HepG2 (cell line): ENCODE data around the gene CXCR5. TPM values are rescaled to one million over a fixed set of nuclear protein-coding genes. Genes with fewer than 3 reads are reported as not detected.

Experiments used
- ARNTL ChIP-seq: sonication (generic); formaldehyde crosslinking; IDR thresholded peaks from 2 replicates; pipeline ENCODE4 v1.4.0; 2020; ENCODE audit warnings: mild to moderate bottlenecking, missing genetic modification reagents
- HNF1B ChIP-seq: sonication (generic); formaldehyde crosslinking; IDR thresholded peaks from 2 replicates; pipeline ENCODE4 v1.5.1; 2020; ENCODE audit warnings: mild to moderate bottlenecking, moderate library complexity, missing genetic modification reagents
- ISX ChIP-seq: sonication (generic); formaldehyde crosslinking; conservative IDR thresholded peaks from 2 replicates; pipeline ENCODE4 v1.5.0; 2020; ENCODE audit warnings: missing genetic modification reagents
- MBNL3 ChIP-seq: fragments of 250-450 bp; sonication (Bioruptor Pico); conservative IDR thresholded peaks from 2 replicates; pipeline ENCODE4 v1.8.0; 2022; ENCODE audit warnings: mild to moderate bottlenecking, inconsistent platforms
- NAIF1 ChIP-seq: sonication (generic); formaldehyde crosslinking; IDR thresholded peaks from 2 replicates; pipeline ENCODE4 v1.5.0; 2020; ENCODE audit warnings: mild to moderate bottlenecking, missing genetic modification reagents, borderline replicate concordance
- PHF5A ChIP-seq: IDR thresholded peaks from one replicate; pipeline ENCODE4 v1.6.1; 2018; ENCODE audit warnings: low read depth, missing genetic modification reagents; ENCODE audit not compliant: unreplicated experiment
- RBM22 ChIP-seq: fragments of 200-400 bp; formaldehyde crosslinking; optimal IDR thresholded peaks from 2 replicates; pipeline ENCODE3; 2017; ENCODE audit warnings: mild to moderate bottlenecking, low read length, moderate library complexity
- TAF1 ChIP-seq: sonication (generic); formaldehyde crosslinking; IDR thresholded peaks from 2 replicates; pipeline ENCODE4 v1.4.0; 2020; ENCODE audit warnings: missing genetic modification reagents
- ZBTB25 ChIP-seq: IDR thresholded peaks from 2 replicates; pipeline ENCODE4 v1.6.1; 2018; ENCODE audit warnings: missing genetic modification reagents
- ZBTB7B ChIP-seq: sonication (generic); formaldehyde crosslinking; IDR thresholded peaks from 2 replicates; pipeline ENCODE4 v1.4.0; 2020; ENCODE audit warnings: missing genetic modification reagents
- ZNF431 ChIP-seq: sonication (generic); formaldehyde crosslinking; IDR thresholded peaks from 2 replicates; pipeline ENCODE4 v1.9.0; 2022; ENCODE audit warnings: missing genetic modification reagents, low read depth, mild to moderate bottlenecking, borderline replicate concordance
- ZNF451 ChIP-seq: sonication (generic); formaldehyde crosslinking; IDR thresholded peaks from 2 replicates; pipeline ENCODE4 v1.5.0; 2020; ENCODE audit warnings: mild to moderate bottlenecking, missing genetic modification reagents
- ZNF589 ChIP-seq: sonication (generic); formaldehyde crosslinking; conservative IDR thresholded peaks from 2 replicates; pipeline ENCODE4 v1.8.0; 2022; ENCODE audit warnings: mild to moderate bottlenecking, moderate library complexity, missing genetic modification reagents
- ZNF704 ChIP-seq: sonication (generic); formaldehyde crosslinking; IDR thresholded peaks from 2 replicates; pipeline ENCODE4 v1.8.1; 2023; ENCODE audit warnings: mild to moderate bottlenecking, inconsistent platforms, moderate library complexity, missing genetic modification reagents, borderline replicate concordance
- polyA plus RNA-seq, 8 experiments: library from polyadenylated mRNA; depleted of rRNA in 3 of 8; stranded (reverse) in 7 of 8; unstranded in 1 of 8; fragments of >200 nt; fragmentation: Illumina TruSeq in 4 of 8; extraction: Trizol in 4 of 8; gene quantifications; 2 replicates each; pipeline versions ENCODE4 v1.2.1 to v1.2.3, GENCODE V29; 2011 to 2016; ENCODE audit warnings: low read depth in 4 of 8, missing spikeins in 1 of 8, mixed read lengths in 1 of 8; ENCODE audit not compliant: insufficient read depth in 1 of 8
- total RNA-seq, 5 experiments: library from RNA; depleted of rRNA; stranded (reverse); fragments of >200 nt; fragmentation: Illumina TruSeq; extraction: Trizol; gene quantifications; 2 replicates each; pipeline ENCODE4 v1.2.3, GENCODE V29; 2016; ENCODE audit warnings: low read depth in 1 of 5
- TF ChIP-seq, protein P1 (sequence below): IDR thresholded peaks from 2 replicates; pipeline ENCODE4 v1.6.1; 2016; ENCODE audit warnings: missing compliant biosample characterization, missing genetic modification reagents, borderline replicate concordance
- TF ChIP-seq, protein P2 (sequence below): sonication (generic); formaldehyde crosslinking; IDR thresholded peaks from 2 replicates; pipeline ENCODE4; 2020; ENCODE audit warnings: missing genetic modification reagents, mild to moderate bottlenecking, borderline replicate concordance
- TF ChIP-seq, protein P3 (sequence below): conservative IDR thresholded peaks from 2 replicates; pipeline ENCODE4 v1.6.1; 2018; ENCODE audit warnings: missing genetic modification reagents

CXCR5 gene
- total and polyA plus RNA-seq, 2 of the 13 experiments (the other 11 are each of a cell fraction or from before 2014, with no cell fraction given), result not detected

DNA sequence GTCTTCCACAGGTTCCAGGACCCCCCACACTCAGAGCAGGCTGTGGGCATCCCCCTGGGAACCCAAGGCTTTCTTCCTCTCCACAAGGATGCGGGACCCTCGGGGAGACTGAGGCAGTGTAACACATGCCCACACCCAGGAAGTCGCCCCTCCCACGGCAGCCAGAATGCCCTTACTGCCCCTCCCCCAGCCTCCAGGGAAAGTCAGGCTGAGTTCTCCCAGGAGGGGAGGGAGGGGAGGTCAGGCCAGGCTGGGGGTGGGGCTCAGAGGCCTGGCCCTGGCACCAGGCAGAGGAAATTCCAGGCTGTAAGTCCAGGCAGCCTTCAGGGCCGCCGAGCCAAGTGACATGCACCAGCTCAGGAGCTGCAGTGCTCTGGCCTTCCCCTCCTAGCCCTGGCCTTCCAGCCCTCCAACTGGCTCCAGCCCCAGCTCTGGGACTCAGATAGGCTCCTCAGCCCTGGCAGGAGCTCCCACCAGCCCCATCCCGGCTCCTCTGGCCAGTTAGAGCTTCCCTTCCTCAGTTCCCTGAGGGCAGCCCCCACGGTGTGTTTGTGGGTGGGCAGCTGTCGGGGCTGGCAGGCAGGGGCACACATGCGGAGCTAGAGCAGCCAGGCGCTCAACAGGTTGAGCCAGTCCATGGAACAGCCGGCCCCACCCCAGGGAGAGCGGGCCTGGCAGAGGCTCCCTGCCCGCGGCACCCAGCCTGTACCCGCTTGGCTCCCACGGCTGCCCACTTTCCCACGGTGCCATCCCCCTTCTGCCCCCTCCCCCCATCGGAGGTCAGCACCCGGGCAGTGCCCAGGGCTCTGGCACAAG, 38.4 kb downstream of the CXCR5 start (continued):
- TF ChIP-seq, protein P1, sequence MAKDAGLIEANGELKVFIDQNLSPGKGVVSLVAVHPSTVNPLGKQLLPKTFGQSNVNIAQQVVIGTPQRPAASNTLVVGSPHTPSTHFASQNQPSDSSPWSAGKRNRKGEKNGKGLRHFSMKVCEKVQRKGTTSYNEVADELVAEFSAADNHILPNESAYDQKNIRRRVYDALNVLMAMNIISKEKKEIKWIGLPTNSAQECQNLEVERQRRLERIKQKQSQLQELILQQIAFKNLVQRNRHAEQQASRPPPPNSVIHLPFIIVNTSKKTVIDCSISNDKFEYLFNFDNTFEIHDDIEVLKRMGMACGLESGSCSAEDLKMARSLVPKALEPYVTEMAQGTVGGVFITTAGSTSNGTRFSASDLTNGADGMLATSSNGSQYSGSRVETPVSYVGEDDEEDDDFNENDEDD (CRISPR knock-in tag), result no peak; the same call in 1 of the 2 replicates
- no peak for TF ChIP-seq MBNL3 (CRISPR knock-in tag)
- no peak for TF ChIP-seq ZBTB25 (CRISPR knock-in tag)
- TF ChIP-seq, protein P2, sequence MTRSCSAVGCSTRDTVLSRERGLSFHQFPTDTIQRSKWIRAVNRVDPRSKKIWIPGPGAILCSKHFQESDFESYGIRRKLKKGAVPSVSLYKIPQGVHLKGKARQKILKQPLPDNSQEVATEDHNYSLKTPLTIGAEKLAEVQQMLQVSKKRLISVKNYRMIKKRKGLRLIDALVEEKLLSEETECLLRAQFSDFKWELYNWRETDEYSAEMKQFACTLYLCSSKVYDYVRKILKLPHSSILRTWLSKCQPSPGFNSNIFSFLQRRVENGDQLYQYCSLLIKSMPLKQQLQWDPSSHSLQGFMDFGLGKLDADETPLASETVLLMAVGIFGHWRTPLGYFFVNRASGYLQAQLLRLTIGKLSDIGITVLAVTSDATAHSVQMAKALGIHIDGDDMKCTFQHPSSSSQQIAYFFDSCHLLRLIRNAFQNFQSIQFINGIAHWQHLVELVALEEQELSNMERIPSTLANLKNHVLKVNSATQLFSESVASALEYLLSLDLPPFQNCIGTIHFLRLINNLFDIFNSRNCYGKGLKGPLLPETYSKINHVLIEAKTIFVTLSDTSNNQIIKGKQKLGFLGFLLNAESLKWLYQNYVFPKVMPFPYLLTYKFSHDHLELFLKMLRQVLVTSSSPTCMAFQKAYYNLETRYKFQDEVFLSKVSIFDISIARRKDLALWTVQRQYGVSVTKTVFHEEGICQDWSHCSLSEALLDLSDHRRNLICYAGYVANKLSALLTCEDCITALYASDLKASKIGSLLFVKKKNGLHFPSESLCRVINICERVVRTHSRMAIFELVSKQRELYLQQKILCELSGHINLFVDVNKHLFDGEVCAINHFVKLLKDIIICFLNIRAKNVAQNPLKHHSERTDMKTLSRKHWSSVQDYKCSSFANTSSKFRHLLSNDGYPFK, result no peak; the same call in 1 of the 2 replicates
- TF ChIP-seq HNF1B (CRISPR knock-in tag), result no peak
- no peak for TF ChIP-seq ZNF431
- TF ChIP-seq ARNTL (CRISPR knock-in tag), result no peak
- no peak for TF ChIP-seq NAIF1 (CRISPR knock-in tag)
- no peak for TF ChIP-seq ZNF589 (CRISPR knock-in tag)
- TF ChIP-seq PHF5A (CRISPR knock-in tag), result no peak
- no peak; the same call in 1 of the 2 replicates for TF ChIP-seq TAF1 (CRISPR knock-in tag)
- TF ChIP-seq, protein P3, sequence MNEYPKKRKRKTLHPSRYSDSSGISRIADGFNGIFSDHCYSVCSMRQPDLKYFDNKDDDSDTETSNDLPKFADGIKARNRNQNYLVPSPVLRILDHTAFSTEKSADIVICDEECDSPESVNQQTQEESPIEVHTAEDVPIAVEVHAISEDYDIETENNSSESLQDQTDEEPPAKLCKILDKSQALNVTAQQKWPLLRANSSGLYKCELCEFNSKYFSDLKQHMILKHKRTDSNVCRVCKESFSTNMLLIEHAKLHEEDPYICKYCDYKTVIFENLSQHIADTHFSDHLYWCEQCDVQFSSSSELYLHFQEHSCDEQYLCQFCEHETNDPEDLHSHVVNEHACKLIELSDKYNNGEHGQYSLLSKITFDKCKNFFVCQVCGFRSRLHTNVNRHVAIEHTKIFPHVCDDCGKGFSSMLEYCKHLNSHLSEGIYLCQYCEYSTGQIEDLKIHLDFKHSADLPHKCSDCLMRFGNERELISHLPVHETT (CRISPR knock-in tag), result no peak
- peak; percentile 69; the same call in 1 of the 2 replicates for TF ChIP-seq ZBTB7B (CRISPR knock-in tag)
- no peak for TF ChIP-seq ISX
- no peak for TF ChIP-seq ZNF451 (CRISPR knock-in tag)
- TF ChIP-seq ZNF704 (CRISPR knock-in tag), result 0 out of 2 replicates have a peak, but pooled peaks have one; percentile 6
- no peak for TF ChIP-seq RBM22
